Adrenal gland (tissue), 5 donors: Measurements from ENCODE around the gene HBA1.

ENCODE experiments used
- CTCF ChIP-seq, 6 experiments: fragments of 450-650 bp in 4 of 6; fragments of 200-600 bp in 2 of 6; sonication (generic) in 1 of 6; IDR thresholded peaks; 1 replicate in 5 of 6; 2 replicates in 1 of 6; pipeline versions ENCODE4 v1.5.1 to v1.8.0; 2016 to 2021; ENCODE audit warnings: antibody characterized with exemption in 6 of 6, mild to moderate bottlenecking in 2 of 6, moderate library complexity in 1 of 6
- POLR2A ChIP-seq, 2 donors: fragments of 450-650 bp; IDR thresholded peaks; one replicate each; pipeline ENCODE4 v1.6.1; 2017; ENCODE audit warnings: antibody characterized with exemption in 2 of 2, mild to moderate bottlenecking in 2 of 2, moderate library complexity in 1 of 2
- donor health status: DM: no; HTN: no; CAD: no.

DNA sequence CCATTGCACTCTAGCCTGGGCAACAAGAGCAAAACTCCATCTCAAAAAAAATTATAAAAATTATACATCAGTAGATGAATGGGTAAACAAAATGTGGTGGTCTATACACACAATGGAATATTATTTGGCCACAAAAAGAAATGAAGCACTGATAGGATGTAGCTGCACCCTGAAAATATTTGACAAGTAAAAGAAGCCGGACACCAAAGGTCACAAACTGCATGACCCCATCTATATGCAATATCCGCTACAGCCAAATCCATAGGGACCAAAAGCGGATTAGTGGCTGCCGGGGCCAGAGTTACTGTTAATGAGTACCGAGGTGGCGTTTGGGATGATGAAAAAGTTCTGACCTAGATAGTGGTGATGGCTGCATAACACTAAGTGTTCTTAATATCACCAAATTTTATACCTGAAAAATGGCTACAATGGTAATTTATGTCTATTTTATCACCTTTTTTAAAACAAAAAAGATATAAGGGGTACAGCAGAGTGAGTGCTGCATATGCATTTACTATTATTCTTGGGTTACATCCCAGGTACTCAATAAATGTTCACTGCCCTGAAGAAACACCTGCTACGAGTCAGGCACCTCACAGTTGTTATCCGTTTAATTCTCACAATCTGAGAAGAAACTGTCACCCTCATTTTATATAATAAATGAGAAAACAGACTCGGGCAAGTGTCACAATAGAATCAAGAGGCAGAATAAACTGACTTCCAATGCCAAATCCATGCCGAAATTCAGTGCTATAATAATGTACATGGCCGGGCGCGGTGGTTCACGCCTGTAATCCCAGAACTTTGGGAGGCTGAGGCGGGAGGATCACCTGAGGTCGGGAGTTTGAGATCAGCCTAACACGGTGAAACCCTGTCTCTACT, 3.0 kb downstream of the HBA1 start:
- TF ChIP-seq CTCF (IDR thresholded peaks at IDR 0.05) (no peak), POLR2A (IDR thresholded peaks at IDR 0.05) (no peak)
